ENCODE measurements around the gene CYTIP.

The CYTIP gene

DNA sequence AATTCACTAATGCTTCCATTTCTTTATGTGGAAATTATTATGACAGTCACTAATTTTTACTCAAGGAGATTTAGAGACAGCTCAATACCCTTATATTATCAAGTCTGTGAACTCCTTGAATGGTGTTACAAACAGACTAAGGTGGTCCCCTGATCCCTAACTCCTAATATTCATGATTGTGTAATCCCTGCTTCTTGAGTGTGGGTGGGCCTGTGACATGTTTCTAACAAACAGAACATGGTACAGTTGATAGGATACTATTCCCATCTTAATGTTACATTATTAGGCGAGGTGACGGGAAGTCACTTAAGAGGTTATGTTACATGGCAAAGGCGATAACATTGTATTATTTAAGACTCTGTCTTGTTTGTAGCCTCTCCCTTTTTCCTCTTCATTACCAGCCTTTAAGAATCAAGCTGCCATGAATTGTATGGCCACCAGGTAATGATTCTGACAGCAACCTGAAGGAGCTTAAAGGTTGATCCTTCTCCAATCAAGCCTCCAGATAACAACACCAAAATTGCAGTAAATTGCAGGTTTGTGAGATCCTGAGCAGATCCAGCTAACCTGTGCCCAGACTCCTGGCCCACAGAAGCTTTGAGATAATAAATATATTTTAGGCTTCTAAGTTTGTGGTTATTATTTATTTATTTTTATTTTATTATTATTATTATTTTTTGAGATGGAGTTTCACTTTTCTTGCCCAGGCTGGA lies 32.1 kb downstream of the CYTIP start:
- no peak for TF ChIP-seq TAF1 (IDR thresholded peaks at IDR 0.05; ENCODE audit: low read depth)
- TF ChIP-seq EP300 (IDR thresholded peaks at IDR 0.05; ENCODE audit: borderline replicate concordance) = no peak
- TF ChIP-seq TEAD4 (IDR thresholded peaks at IDR 0.05) = no peak
- no peak for TF ChIP-seq FOXM1 (IDR thresholded peaks at IDR 0.05; ENCODE audit: borderline replicate concordance, low read depth)
- no peak for TF ChIP-seq NFIC (IDR thresholded peaks at IDR 0.05)
- no peak for TF ChIP-seq CREB1 (IDR thresholded peaks at IDR 0.05; ENCODE audit: low read depth)
- no peak for TF ChIP-seq YY1 (IDR thresholded peaks at IDR 0.05; ENCODE audit: low read depth)
- no peak for TF ChIP-seq EGR1 (IDR thresholded peaks at IDR 0.05)
- TF ChIP-seq, protein P1, sequence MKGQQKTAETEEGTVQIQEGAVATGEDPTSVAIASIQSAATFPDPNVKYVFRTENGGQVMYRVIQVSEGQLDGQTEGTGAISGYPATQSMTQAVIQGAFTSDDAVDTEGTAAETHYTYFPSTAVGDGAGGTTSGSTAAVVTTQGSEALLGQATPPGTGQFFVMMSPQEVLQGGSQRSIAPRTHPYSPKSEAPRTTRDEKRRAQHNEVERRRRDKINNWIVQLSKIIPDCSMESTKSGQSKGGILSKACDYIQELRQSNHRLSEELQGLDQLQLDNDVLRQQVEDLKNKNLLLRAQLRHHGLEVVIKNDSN (IDR thresholded peaks at IDR 0.05) = no peak
- TF ChIP-seq, protein P2, sequence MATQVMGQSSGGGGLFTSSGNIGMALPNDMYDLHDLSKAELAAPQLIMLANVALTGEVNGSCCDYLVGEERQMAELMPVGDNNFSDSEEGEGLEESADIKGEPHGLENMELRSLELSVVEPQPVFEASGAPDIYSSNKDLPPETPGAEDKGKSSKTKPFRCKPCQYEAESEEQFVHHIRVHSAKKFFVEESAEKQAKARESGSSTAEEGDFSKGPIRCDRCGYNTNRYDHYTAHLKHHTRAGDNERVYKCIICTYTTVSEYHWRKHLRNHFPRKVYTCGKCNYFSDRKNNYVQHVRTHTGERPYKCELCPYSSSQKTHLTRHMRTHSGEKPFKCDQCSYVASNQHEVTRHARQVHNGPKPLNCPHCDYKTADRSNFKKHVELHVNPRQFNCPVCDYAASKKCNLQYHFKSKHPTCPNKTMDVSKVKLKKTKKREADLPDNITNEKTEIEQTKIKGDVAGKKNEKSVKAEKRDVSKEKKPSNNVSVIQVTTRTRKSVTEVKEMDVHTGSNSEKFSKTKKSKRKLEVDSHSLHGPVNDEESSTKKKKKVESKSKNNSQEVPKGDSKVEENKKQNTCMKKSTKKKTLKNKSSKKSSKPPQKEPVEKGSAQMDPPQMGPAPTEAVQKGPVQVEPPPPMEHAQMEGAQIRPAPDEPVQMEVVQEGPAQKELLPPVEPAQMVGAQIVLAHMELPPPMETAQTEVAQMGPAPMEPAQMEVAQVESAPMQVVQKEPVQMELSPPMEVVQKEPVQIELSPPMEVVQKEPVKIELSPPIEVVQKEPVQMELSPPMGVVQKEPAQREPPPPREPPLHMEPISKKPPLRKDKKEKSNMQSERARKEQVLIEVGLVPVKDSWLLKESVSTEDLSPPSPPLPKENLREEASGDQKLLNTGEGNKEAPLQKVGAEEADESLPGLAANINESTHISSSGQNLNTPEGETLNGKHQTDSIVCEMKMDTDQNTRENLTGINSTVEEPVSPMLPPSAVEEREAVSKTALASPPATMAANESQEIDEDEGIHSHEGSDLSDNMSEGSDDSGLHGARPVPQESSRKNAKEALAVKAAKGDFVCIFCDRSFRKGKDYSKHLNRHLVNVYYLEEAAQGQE (IDR thresholded peaks at IDR 0.05; ENCODE audit: low read depth) = no peak

DNA sequence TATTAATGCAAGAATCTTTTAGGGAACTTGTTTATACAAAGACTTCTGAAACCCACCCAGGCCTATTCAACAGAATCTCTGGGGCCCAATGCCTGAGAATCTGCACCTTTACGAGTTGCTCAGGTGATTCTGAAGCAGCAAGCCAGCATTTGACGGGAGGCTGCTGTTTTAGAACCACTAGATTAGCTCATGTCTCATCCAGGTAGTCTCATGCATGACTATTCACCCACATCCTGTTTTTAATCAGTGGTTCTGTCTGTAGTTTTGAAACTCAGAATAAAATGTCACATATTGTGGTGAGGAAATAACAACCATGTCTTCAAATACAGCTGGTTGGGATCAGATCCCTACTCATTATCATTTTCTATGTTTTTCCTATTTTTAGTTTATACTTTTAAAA lies 39.5 kb downstream of the CYTIP start:
- no peak for TF ChIP-seq TCF12 (IDR thresholded peaks at IDR 0.05; ENCODE audit: low read depth)
- TF ChIP-seq, protein P3, sequence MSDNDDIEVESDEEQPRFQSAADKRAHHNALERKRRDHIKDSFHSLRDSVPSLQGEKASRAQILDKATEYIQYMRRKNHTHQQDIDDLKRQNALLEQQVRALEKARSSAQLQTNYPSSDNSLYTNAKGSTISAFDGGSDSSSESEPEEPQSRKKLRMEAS (IDR thresholded peaks at IDR 0.05) = no peak
- TF ChIP-seq, protein P2 (IDR thresholded peaks at IDR 0.05; ENCODE audit: low read depth) = no peak
- no peak for TF ChIP-seq CEBPB (IDR thresholded peaks at IDR 0.05)
- no peak for TF ChIP-seq TEAD4 (IDR thresholded peaks at IDR 0.05)
- TF ChIP-seq RAD21 (IDR thresholded peaks at IDR 0.05; ENCODE audit: low read depth) = no peak
- no peak for TF ChIP-seq NFIC (IDR thresholded peaks at IDR 0.05)
- TF ChIP-seq YY1 (IDR thresholded peaks at IDR 0.05; ENCODE audit: low read depth) = no peak
- no peak for TF ChIP-seq TAF1 (IDR thresholded peaks at IDR 0.05; ENCODE audit: low read depth)
- TF ChIP-seq, protein P1 (IDR thresholded peaks at IDR 0.05) = no peak
- no peak for TF ChIP-seq FOXM1 (IDR thresholded peaks at IDR 0.05; ENCODE audit: borderline replicate concordance, low read depth)

DNA sequence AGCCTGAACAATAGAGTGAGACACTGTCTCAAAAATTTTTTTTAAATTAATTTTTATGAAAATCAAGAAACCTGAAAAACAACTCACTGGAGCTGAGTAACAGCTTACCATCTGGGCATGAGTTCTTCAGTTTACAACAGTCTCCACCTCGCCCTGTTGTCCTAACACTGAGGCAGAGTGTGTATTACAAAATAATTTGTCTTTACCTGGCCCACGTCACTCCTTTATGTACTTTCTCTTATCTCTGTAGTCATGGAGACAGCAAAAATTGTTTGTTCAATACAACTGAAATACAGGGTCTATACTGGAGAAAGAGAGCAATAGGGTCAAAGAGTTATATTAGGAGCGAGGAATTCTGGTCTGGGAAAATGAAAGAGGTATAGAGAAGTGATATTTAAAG lies 48.1 kb downstream of the CYTIP start:
- TF ChIP-seq, protein P3 (IDR thresholded peaks at IDR 0.05) = no peak
- TF ChIP-seq YY1 (IDR thresholded peaks at IDR 0.05; ENCODE audit: low read depth) = no peak
- no peak for TF ChIP-seq ZBTB7A (IDR thresholded peaks at IDR 0.05; ENCODE audit: low read depth)
- no peak for TF ChIP-seq TEAD4 (IDR thresholded peaks at IDR 0.05)
- TF ChIP-seq, protein P1 (IDR thresholded peaks at IDR 0.05) = no peak
- no peak for TF ChIP-seq EP300 (IDR thresholded peaks at IDR 0.05; ENCODE audit: borderline replicate concordance)
- TF ChIP-seq FOXM1 (IDR thresholded peaks at IDR 0.05; ENCODE audit: borderline replicate concordance, low read depth) = no peak
- TF ChIP-seq TCF12 (IDR thresholded peaks at IDR 0.05; ENCODE audit: low read depth) = no peak

DNA sequence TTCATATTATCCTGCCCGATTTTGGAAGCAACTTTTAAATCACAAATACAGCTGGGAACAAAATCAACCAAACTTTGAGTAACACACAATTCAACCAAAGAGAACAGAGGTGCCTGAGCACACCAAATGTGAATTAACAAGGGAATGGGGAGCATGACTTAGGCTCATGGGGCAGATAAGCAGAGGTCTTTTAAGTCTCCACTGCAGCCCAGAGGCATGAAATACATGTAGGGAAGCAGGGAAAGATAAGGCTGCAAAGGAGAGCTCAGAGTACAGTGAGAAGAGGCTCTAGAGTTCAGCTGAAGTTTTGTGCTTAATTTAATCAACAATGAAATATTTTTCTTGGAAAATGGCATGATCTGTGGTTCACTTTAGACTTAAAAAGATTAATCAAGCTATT lies 49.0 kb downstream of the CYTIP start:
- TF ChIP-seq TAF1 (IDR thresholded peaks at IDR 0.05; ENCODE audit: low read depth) (no peak), TCF12 (IDR thresholded peaks at IDR 0.05; ENCODE audit: low read depth) (no peak), CREB1 (IDR thresholded peaks at IDR 0.05; ENCODE audit: low read depth) (no peak), FOXM1 (IDR thresholded peaks at IDR 0.05; ENCODE audit: borderline replicate concordance, low read depth) (no peak), RAD21 (IDR thresholded peaks at IDR 0.05; ENCODE audit: low read depth) (no peak), ZBTB7A (IDR thresholded peaks at IDR 0.05; ENCODE audit: low read depth) (no peak), EP300 (IDR thresholded peaks at IDR 0.05; ENCODE audit: borderline replicate concordance) (no peak), CEBPB (IDR thresholded peaks at IDR 0.05) (no peak), NFIC (IDR thresholded peaks at IDR 0.05) (no peak), EGR1 (IDR thresholded peaks at IDR 0.05) (no peak), TEAD4 (IDR thresholded peaks at IDR 0.05) (no peak)
- TF ChIP-seq, protein P2 (IDR thresholded peaks at IDR 0.05; ENCODE audit: low read depth) = no peak
- TF ChIP-seq, protein P3 (IDR thresholded peaks at IDR 0.05) = no peak
- TF ChIP-seq, protein P1 (IDR thresholded peaks at IDR 0.05) = no peak
